ENCODE measurements around the gene TBC1D24. TPM values are rescaled to one million over a fixed set of nuclear protein-coding genes. Genes with fewer than 3 reads are reported as not detected.
A peak's percentile ranks its signal among the peaks of the same experiment; 100 is the strongest.

TBC1D24 gene
- total and polyA plus RNA-seq, 2 experiments from 2014 or later = 5.4 to 21.0 TPM

DNA sequence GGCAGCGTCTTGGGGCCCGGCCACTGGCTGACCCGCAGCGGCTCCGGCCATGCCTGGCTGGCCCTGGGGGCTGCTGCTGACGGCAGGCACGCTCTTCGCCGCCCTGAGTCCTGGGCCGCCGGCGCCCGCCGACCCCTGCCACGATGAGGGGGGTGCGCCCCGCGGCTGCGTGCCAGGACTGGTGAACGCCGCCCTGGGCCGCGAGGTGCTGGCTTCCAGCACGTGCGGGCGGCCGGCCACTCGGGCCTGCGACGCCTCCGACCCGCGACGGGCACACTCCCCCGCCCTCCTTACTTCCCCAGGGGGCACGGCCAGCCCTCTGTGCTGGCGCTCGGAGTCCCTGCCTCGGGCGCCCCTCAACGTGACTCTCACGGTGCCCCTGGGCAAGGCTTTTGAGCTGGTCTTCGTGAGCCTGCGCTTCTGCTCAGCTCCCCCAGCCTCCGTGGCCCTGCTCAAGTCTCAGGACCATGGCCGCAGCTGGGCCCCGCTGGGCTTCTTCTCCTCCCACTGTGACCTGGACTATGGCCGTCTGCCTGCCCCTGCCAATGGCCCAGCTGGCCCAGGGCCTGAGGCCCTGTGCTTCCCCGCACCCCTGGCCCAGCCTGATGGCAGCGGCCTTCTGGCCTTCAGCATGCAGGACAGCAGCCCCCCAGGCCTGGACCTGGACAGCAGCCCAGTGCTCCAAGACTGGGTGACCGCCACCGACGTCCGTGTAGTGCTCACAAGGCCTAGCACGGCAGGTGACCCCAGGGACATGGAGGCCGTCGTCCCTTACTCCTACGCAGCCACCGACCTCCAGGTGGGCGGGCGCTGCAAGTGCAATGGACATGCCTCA lies 3.1 kb upstream of the TBC1D24 start:
- Mint-ChIP-seq H3K4me1 (peaks cover 23% of the 10 kb centered on the region), H3K4me3 (peak overlapping the region; percentile 38; the same call in 1 of the 3 replicates), H3K9me3 (no peaks in the 10 kb centered on the region), H3K27ac (no peak overlapping the region), H3K36me3 (ENCODE audit: low read depth) (no peaks in the 10 kb centered on the region; the same call in 1 of the 3 replicates), H3K27me3 (ENCODE audit: insufficient read depth, low read depth, poor library complexity) (peaks cover 60% of the 10 kb centered on the region)
- H3K4me1 ChIP-seq (ENCODE audit: insufficient read depth) = peaks cover 23% of the 10 kb centered on the region
- peak overlapping the region; percentile 54 for H3K4me3 ChIP-seq
- ATAC-seq (peak; percentile 0; the same call in 2 of the 3 replicates), DNase-seq (ENCODE audit: low spot score) (peak; percentile 44)
- no peaks in the 10 kb centered on the region for H3K36me3 ChIP-seq (ENCODE audit: insufficient read depth)
- no peak overlapping the region for H2AFZ ChIP-seq
- peaks cover 6% of the 10 kb centered on the region for H3K79me2 ChIP-seq (replicated peaks; ENCODE audit: insufficient read depth)
- peaks cover 76% of the 10 kb centered on the region for H3K27me3 ChIP-seq (ENCODE audit: insufficient read depth)
- H4K20me1 ChIP-seq (replicated peaks; ENCODE audit: insufficient read depth) = peaks cover 12% of the 10 kb centered on the region
- H3K9me2 ChIP-seq (ENCODE audit: insufficient read depth) = no peaks in the 10 kb centered on the region
- peaks cover 19% of the 10 kb centered on the region for H3F3A ChIP-seq (replicated peaks; ENCODE audit: low read depth)
- H3K4me2 ChIP-seq = peak overlapping the region; percentile 78
- TF ChIP-seq ZNF331 (CRISPR knock-in tag; IDR thresholded peaks at IDR 0.05; ENCODE audit: low read depth) (no peak), ZNF114 (CRISPR knock-in tag; IDR thresholded peaks at IDR 0.05) (no peak), NANOG (IDR thresholded peaks at IDR 0.05; ENCODE audit: borderline replicate concordance) (no peak), ETS1 (IDR thresholded peaks at IDR 0.05) (no peak), CREB1 (CRISPR knock-in tag; IDR thresholded peaks at IDR 0.05; ENCODE audit: low read depth) (no peak), POLR2AphosphoS5 (IDR thresholded peaks at IDR 0.05; ENCODE audit: low read depth) (no peak; the same call in 1 of the 2 replicates), CTCF (conservative IDR thresholded peaks at IDR 0.05; ENCODE audit: low read depth in 2 of 2) (no peak), EZH2 (IDR thresholded peaks at IDR 0.05; ENCODE audit: low read depth, unreplicated experiment) (no peak), STAT1 (IDR thresholded peaks at IDR 0.05; ENCODE audit: unreplicated experiment) (no peak)
- TF ChIP-seq, protein P1, sequence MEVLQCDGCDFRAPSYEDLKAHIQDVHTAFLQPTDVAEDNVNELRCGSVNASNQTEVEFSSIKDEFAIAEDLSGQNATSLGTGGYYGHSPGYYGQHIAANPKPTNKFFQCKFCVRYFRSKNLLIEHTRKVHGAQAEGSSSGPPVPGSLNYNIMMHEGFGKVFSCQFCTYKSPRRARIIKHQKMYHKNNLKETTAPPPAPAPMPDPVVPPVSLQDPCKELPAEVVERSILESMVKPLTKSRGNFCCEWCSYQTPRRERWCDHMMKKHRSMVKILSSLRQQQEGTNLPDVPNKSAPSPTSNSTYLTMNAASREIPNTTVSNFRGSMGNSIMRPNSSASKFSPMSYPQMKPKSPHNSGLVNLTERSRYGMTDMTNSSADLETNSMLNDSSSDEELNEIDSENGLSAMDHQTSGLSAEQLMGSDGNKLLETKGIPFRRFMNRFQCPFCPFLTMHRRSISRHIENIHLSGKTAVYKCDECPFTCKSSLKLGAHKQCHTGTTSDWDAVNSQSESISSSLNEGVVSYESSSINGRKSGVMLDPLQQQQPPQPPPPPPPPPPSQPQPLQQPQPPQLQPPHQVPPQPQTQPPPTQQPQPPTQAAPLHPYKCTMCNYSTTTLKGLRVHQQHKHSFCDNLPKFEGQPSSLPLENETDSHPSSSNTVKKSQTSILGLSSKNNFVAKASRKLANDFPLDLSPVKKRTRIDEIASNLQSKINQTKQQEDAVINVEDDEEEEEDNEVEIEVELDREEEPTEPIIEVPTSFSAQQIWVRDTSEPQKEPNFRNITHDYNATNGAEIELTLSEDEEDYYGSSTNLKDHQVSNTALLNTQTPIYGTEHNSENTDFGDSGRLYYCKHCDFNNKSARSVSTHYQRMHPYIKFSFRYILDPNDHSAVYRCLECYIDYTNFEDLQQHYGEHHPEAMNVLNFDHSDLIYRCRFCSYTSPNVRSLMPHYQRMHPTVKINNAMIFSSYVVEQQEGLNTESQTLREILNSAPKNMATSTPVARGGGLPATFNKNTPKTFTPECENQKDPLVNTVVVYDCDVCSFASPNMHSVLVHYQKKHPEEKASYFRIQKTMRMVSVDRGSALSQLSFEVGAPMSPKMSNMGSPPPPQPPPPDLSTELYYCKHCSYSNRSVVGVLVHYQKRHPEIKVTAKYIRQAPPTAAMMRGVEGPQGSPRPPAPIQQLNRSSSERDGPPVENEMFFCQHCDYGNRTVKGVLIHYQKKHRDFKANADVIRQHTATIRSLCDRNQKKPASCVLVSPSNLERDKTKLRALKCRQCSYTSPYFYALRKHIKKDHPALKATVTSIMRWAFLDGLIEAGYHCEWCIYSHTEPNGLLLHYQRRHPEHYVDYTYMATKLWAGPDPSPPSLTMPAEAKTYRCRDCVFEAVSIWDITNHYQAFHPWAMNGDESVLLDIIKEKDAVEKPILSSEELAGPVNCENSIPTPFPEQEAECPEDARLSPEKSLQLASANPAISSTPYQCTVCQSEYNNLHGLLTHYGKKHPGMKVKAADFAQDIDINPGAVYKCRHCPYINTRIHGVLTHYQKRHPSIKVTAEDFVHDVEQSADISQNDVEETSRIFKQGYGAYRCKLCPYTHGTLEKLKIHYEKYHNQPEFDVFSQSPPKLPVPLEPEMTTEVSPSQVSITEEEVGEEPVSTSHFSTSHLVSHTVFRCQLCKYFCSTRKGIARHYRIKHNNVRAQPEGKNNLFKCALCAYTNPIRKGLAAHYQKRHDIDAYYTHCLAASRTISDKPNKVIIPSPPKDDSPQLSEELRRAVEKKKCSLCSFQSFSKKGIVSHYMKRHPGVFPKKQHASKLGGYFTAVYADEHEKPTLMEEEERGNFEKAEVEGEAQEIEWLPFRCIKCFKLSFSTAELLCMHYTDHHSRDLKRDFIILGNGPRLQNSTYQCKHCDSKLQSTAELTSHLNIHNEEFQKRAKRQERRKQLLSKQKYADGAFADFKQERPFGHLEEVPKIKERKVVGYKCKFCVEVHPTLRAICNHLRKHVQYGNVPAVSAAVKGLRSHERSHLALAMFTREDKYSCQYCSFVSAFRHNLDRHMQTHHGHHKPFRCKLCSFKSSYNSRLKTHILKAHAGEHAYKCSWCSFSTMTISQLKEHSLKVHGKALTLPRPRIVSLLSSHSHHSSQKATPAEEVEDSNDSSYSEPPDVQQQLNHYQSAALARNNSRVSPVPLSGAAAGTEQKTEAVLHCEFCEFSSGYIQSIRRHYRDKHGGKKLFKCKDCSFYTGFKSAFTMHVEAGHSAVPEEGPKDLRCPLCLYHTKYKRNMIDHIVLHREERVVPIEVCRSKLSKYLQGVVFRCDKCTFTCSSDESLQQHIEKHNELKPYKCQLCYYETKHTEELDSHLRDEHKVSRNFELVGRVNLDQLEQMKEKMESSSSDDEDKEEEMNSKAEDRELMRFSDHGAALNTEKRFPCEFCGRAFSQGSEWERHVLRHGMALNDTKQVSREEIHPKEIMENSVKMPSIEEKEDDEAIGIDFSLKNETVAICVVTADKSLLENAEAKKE (CRISPR knock-in tag; IDR thresholded peaks at IDR 0.05) = no peak
- no peak overlapping the region for H3K27ac ChIP-seq (ENCODE audit: low read depth)
